DMS53 treated with DMSO at 0.1 percent for 48 hours (cell line): Measurements from ENCODE around the gene RAB22A.

Experiments
- DNase-seq: peaks from one replicate; lab custom pipeline; 2025; ENCODE audit not compliant: unreplicated experiment; lab: John Stamatoyannopoulos, UW

The RAB22A gene

GRCh38 chr20:58384821-58385220 lies 75.3 kb downstream of the RAB22A start:
- no peak for DNase-seq

GRCh38 chr20:58388028-58388601 lies 78.6 kb downstream of the RAB22A start:
- DNase-seq = no peak

GRCh38 chr20:58388882-58389323 lies 79.4 kb downstream of the RAB22A start, which contains the start of gene VAPB:
Gene VAPB, plus strand, starts transcription at chr20:58389229. Its CDS starts 231 bp downstream, at chr20:58389460.
- DNase-seq = peak; percentile 90

- no peak for DNase-seq
Measured at GRCh38 chr20:58389324-58389967, 79.9 kb downstream of the RAB22A start.

- no peak for DNase-seq
Measured at GRCh38 chr20:58389968-58390658, 80.6 kb downstream of the RAB22A start.

- DNase-seq = no peak
Measured at GRCh38 chr20:58390659-58391035, 81.1 kb downstream of the RAB22A start.

- DNase-seq = no peak
Measured at GRCh38 chr20:58392286-58392685, 82.8 kb downstream of the RAB22A start.

- no peak for DNase-seq
Measured at GRCh38 chr20:58393299-58393698, 83.8 kb downstream of the RAB22A start.

GRCh38 chr20:58394801-58395200 lies 85.3 kb downstream of the RAB22A start:
- no peak for DNase-seq

GRCh38 chr20:58395604-58396003 lies 86.1 kb downstream of the RAB22A start:
- DNase-seq = no peak

- DNase-seq = no peak
Measured at GRCh38 chr20:58397429-58397828, 87.9 kb downstream of the RAB22A start.

GRCh38 chr20:58398254-58398653 lies 88.7 kb downstream of the RAB22A start:
- no peak for DNase-seq

GRCh38 chr20:58399926-58400325 lies 90.4 kb downstream of the RAB22A start:
- DNase-seq = no peak

GRCh38 chr20:58401162-58401561 lies 91.6 kb downstream of the RAB22A start:
- no peak for DNase-seq

- no peak for DNase-seq
Measured at GRCh38 chr20:58402305-58402704, 92.8 kb downstream of the RAB22A start.

GRCh38 chr20:58402827-58403226 lies 93.3 kb downstream of the RAB22A start:
- no peak for DNase-seq

GRCh38 chr20:58403272-58403671 lies 93.8 kb downstream of the RAB22A start:
- no peak for DNase-seq

GRCh38 chr20:58405504-58406291 lies 96.2 kb downstream of the RAB22A start:
- DNase-seq = no peak

- no peak for DNase-seq
Measured at GRCh38 chr20:58406422-58407001, 97.0 kb downstream of the RAB22A start.

GRCh38 chr20:58407201-58407873 lies 97.8 kb downstream of the RAB22A start:
- no peak for DNase-seq
